GM21825 (cell line): ENCODE measurements around the gene LRP2BP.
"Not testable (repeated sequence)": the region's sequence is repeated elsewhere in the genome, so short reads cannot be mapped to it uniquely, and the experiment has no call there.

ENCODE experiments used
- ATAC-seq: cut with Tn5 transposase; IDR thresholded peaks from one replicate; pipeline ENCODE4 v1.9.1; 2021; ENCODE audit warnings: mild to moderate bottlenecking, moderate library complexity; ENCODE audit not compliant: unreplicated experiment

The LRP2BP gene

GRCh38 chr4:185362570-185362969 is 33.2 kb downstream of the LRP2BP start:
- not testable (repeated sequence) for ATAC-seq

DNA sequence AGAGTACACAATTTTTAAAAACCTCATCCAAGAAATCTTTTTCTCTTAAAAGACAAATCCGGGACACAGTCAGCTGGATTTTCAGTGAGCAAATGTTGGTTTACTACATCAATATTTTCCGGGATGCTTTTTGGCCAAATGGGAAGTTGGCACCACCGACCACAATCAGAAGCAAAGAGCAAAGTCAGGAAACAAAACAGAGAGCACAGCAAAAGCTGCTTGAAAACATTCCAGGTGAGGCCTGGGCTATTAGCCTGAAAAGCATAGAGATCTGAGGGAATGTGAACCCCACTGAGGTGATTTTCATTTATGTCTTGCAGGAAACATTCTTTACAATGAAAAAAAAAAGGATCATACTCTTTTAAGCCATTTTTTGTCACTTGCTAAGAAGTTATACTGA is 33.9 kb downstream of the LRP2BP start:
- no peak for ATAC-seq

- ATAC-seq: no peak
Measured at GRCh38 chr4:185359767-185360446, 35.8 kb downstream of the LRP2BP start.

DNA sequence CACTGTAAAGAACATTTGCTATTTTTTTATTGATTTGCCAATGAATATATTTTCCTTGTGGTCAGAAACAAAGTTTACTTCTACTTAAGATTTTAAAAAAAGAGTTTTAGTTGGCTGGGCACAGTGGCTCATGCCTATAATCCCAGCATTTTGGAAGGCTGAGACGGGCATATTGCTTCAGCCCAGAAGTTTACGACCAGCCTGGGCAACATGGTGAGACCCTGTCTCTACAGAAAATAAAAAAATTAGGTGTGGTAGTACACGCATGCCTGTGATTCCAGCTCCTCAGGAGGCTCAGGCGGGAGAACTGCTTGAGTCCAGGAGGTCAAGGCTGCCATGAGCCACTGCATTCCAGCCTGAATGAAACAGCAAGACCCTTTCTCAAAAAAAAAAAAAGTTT is 36.8 kb downstream of the LRP2BP start:
- no peak for ATAC-seq

DNA sequence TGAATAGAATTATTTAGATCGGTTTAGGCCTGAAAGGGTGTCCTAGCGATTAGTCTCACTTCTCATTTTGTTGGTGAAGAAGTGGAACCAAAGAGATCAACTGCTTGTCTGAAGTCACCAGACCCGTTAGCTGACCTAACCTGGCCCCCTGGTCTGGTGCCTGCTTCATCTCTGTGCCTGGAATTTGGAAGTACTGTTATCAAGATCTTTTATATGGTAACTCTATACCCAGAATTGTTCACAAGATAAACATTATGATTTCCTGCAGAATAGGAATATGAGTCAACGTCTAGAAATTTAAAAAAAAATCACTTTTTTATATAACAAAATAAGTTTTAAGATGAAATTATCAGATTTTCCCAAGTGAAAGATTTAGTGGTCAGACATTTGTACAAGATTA is 37.2 kb downstream of the LRP2BP start:
- ATAC-seq: no peak

GRCh38 chr4:185357733-185358440 is 37.8 kb downstream of the LRP2BP start:
- ATAC-seq: no peak

DNA sequence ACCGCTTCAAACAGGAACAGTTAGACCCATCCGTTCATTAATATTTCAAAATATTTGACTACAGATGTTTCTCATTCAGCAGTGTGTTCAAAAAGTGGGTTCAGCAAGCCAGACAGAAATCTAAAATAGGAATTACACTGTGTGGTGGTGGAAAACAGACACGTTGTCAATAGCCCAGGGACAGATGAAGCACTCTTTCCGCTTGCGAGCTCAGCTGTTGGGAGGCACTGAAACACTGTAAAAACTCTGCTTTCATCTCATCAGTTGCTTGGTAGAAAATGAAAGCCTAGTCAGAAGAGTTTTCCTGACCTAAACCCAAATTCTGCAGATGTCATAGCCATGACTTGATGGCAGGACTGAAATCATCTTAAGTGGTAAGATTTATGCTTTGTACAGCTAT is 38.5 kb downstream of the LRP2BP start:
- ATAC-seq: no peak

GRCh38 chr4:185352741-185353140 is 43.0 kb downstream of the LRP2BP start:
- peak; percentile 60 for ATAC-seq

- ATAC-seq: no peak
Measured at GRCh38 chr4:185352202-185352601, 43.5 kb downstream of the LRP2BP start.

DNA sequence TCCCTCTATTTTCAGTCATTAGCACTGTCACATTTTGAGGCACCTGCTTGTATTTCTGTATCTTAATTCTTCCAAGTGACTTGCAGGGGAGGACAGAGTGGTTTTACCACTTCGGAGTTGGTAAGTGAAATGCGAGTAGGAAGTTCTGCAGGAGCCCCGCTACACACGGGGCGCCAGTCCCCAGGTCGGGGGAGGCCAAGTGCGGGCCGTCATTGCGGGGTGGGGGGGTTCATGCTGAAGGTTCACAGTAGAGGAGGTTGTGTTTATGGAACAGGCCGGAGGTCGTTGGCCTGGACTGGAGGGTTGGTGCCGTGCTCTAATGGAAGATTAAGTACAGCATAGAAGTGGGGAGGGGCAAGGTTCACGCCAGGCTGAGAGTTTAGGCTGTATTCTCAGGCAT is 44.0 kb downstream of the LRP2BP start:
- ATAC-seq: no peak

DNA sequence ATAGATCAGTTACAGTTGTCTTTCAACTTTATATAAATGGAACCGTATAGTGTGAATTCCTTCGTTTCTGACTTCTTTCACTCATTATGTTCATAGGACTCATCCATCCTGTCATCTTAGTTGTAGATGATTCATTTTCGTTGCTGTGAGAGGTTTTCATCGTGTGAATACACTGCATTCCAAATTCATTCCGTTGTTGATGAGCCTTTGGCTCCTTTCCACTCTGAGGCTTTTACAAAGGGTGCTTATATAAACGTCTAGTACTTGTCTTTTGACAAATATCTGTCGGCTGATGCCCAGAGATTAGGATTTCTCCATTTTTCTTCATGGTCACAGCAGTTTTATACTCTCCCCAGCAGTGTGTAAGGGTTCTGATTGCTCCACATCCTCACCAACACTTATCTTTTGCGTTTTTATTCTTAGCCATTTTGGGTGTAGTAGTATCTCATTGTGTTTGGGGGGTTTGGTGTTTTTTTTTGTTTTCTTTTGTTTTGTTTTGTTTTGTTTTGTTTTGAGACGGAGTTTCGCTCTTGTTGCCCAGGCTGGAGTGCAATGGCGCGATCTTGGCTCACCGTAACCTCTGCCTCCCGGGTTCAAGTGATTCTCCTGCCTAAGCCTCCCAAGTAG is 48.6 kb downstream of the LRP2BP start:
- no peak for ATAC-seq

- ATAC-seq: peak; percentile 67
Measured at GRCh38 chr4:185344743-185345538, 50.8 kb downstream of the LRP2BP start.

DNA sequence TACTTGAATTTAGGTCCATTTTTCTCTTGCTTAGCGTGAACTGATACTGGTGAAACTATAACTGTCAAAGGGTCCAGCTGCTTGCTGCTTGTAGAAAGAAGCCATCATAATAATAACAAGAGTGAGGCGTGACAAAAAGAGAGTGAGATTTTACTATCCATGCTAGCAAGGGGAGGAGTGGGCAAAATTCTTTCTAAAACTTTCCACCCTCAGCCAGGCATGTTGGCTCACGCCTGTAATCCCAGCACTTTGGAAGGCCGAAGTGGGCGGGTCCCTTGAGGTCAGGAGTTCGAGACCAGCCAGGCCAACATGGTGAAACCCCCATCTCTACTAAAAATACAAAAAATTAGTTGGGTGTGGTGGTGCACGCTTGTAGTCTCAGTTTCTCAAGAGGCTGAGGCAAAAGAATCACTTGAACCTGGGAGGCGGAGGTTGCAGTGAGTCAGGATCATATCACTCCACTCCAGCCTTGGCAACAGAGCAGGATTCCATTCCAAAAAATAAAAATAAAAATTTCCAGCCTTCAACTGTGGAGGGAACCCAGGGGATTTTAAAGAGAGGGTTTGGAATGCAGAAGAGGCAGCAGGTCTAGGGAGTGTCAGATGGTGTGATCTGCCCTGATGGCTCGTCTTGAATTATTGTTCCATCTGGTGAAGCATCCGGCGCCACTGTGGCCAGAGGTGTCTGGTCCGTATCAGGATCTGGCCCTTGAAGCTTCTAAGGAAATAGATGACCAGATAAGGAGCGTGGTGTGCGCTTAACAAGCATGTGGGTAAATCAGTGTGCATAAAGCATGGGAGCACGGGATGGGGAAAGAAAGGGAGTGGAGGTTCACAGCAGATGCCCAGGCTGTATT is 51.8 kb downstream of the LRP2BP start:
- no peak for ATAC-seq

- ATAC-seq: peak; percentile 54
Measured at GRCh38 chr4:185341841-185342240, 53.9 kb downstream of the LRP2BP start.

DNA sequence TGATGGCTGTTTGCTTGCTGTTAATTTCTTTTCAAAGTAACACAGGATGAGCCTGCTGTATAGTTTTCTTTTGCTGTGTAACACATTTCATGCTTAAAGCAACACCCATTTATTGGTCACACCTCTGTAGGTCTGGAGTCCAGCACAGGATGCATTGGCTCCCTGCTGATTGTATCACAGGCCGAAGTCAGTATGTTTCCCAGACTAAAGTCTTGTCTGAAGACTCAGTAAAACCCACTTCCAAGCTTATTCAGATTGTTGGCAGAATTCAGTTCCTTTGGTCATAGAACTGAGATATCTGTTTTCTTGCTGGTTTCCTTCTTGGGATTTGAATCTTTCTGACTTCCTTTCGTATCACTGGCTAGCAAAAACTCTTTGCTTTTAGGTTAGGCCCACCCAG is 54.3 kb downstream of the LRP2BP start:
- no peak for ATAC-seq

DNA sequence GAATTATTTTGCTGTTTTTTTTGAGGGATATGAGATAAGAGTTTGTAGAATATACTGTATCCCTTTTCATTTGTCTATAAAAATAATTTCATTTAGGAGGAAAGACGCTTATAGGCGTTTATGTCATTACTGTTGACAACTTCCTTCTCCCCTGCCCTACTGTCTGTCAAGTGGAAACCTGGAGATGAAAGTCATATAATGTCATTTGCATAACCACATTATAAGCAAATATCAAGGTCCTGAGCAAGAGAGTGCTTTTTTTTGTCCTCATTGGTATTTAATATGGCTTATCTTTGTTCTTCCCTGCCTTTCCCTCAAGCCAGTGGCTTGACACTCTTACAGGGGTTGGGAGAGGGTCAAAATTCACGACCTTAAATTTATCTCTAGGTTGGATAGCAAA is 55.8 kb downstream of the LRP2BP start:
- ATAC-seq: no peak

GRCh38 chr4:185335579-185335978 is 60.1 kb downstream of the LRP2BP start:
- ATAC-seq: no peak

- no peak for ATAC-seq
Measured at GRCh38 chr4:185334326-185334725, 61.4 kb downstream of the LRP2BP start.

GRCh38 chr4:185332575-185333464 is 62.9 kb downstream of the LRP2BP start:
- peak; percentile 71 for ATAC-seq
